Measurements from ENCODE around the gene FICD. TPM values are rescaled to one million over a fixed set of nuclear protein-coding genes. Genes with fewer than 3 reads are reported as not detected.

Gene FICD
- total and polyA plus RNA-seq, 2 donors from 2014 or later, result 5.1 to 8.5 TPM

DNA sequence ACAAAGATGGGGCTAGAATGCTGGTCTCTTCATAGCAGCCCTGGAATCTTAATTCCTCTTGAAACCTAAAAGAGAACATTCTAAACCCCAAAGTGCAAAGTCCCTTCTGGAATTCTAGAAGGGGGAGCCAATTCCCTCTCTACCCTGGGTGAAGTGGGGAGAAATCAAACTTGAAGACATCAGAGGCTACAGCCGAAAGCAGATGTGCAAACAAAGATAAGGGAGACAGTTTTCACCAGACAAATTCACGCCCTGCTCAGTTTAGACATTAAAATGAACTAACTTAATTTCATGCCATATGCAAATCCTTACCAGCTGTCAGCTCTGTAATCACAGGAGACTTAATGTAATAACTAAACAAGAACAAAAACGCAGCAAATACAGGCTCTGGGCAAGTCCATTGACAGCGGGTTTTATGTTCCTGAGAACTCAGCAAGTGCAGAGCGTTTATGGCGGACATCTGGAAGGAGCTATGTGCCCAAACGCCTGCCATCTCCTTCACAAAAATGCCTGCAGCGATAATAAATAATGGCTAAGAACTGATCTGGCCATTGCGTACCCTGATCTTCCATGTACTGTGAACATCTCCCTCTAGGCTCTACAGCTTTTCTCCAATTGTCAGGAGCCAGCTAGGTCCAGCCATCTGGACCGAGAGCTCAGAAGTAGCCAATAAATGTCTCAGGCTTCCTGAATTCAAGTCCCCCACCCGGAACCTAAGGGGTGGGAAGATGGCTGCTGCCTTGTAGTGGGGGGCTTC, 19.1 kb upstream of the FICD start:
- Histone ChIP-seq H3K27ac (ENCODE audit: low read depth in 2 of 2, low read length in 2 of 2) (no peak overlapping the region), H3K27me3 (ENCODE audit: control insufficient read depth, insufficient read depth, low read length) (no peaks in the 10 kb centered on the region), H3K4me1 (ENCODE audit: control insufficient read depth in 2 of 3, insufficient read depth in 2 of 3, low read depth in 1 of 3, low read length in 3 of 3) (no peaks in the 10 kb centered on the region), H3K36me3 (ENCODE audit: control insufficient read depth in 2 of 3, insufficient read depth in 3 of 3, low read length in 3 of 3) (no peaks in the 10 kb centered on the region), H3K9ac (ENCODE audit: low read length in 3 of 3) (no peak overlapping the region), H3K9me3 (ENCODE audit: control insufficient read depth in 2 of 3, insufficient read depth in 1 of 3, low read length in 3 of 3) (no peaks in the 10 kb centered on the region), H3K4me3 (ENCODE audit: low read length in 3 of 3) (no peak overlapping the region)
- TF ChIP-seq CTCF (IDR thresholded peaks at IDR 0.05; ENCODE audit: borderline replicate concordance, extremely low read depth, insufficient read depth), result no peak
- FAIRE-seq, result no peak
- intact Hi-C loops (cut with DNase I), result no loop called here
- no peak for DNase-seq

- Histone ChIP-seq H3K4me3 (ENCODE audit: low read length in 3 of 3) (no peak overlapping the region), H3K9me3 (ENCODE audit: control insufficient read depth in 2 of 3, insufficient read depth in 1 of 3, low read length in 3 of 3) (peaks cover 0 to 7% (median 4%) of the 10 kb centered on the region in 3 donors), H3K27me3 (ENCODE audit: control insufficient read depth, insufficient read depth, low read length) (no peaks in the 10 kb centered on the region), H3K27ac (ENCODE audit: low read depth in 2 of 2, low read length in 2 of 2) (no peak overlapping the region), H3K9ac (ENCODE audit: low read length in 3 of 3) (no peak overlapping the region), H3K4me1 (ENCODE audit: control insufficient read depth in 2 of 3, insufficient read depth in 2 of 3, low read depth in 1 of 3, low read length in 3 of 3) (no peaks in the 10 kb centered on the region), H3K36me3 (ENCODE audit: control insufficient read depth in 2 of 3, insufficient read depth in 3 of 3, low read length in 3 of 3) (no peaks in the 10 kb centered on the region)
- FAIRE-seq (no peak), DNase-seq (no peak)
- intact Hi-C loops (cut with DNase I), result no loop called here
- TF ChIP-seq CTCF (IDR thresholded peaks at IDR 0.05; ENCODE audit: borderline replicate concordance, extremely low read depth, insufficient read depth), result no peak
Measured at GRCh38 chr12:108498136-108498535, 16.9 kb upstream of the FICD start.

DNA sequence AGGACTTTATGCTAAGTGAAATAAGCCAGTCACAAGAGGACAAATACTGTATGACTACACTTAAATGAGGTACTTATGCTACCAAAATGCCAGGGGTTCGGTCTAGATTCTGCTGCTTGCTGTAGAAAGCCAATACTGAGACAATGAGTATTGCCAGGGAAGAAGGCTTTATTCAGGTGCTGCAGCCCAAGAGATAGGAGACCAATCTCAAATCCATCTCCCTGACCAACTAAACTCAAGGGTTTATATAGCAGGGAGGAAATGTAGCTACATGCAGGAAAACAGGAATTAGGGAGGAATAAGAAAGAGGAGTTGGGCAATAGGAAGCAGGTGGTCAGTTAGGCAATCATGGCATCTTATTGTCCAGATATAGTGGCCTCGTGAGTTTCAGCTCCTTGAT, 12.2 kb upstream of the FICD start:
- Histone ChIP-seq H3K4me3 (ENCODE audit: low read length in 3 of 3) (no peak overlapping the region), H3K27me3 (ENCODE audit: control insufficient read depth, insufficient read depth, low read length) (no peaks in the 10 kb centered on the region), H3K36me3 (ENCODE audit: control insufficient read depth in 2 of 3, insufficient read depth in 3 of 3, low read length in 3 of 3) (no peaks in the 10 kb centered on the region), H3K4me1 (ENCODE audit: control insufficient read depth in 2 of 3, insufficient read depth in 2 of 3, low read depth in 1 of 3, low read length in 3 of 3) (no peaks in the 10 kb centered on the region), H3K9me3 (ENCODE audit: control insufficient read depth in 2 of 3, insufficient read depth in 1 of 3, low read length in 3 of 3) (peaks cover 0 to 10% (median 4%) of the 10 kb centered on the region in 3 donors), H3K9ac (ENCODE audit: low read length in 3 of 3) (no peak overlapping the region), H3K27ac (ENCODE audit: low read depth in 2 of 2, low read length in 2 of 2) (no peak overlapping the region)
- FAIRE-seq, result no peak
- DNase-seq, result no peak
- intact Hi-C loops (cut with DNase I), result no loop called here
- TF ChIP-seq CTCF (IDR thresholded peaks at IDR 0.05; ENCODE audit: borderline replicate concordance, extremely low read depth, insufficient read depth), result no peak

Measured in kidney (tissue), 14 donors.